GM23338 (cell line): Measurements from ENCODE around the gene TRIM24. TPM values are rescaled to one million over a fixed set of nuclear protein-coding genes. Genes with fewer than 3 reads are reported as not detected.

Source experiments
- ATAC-seq: fragments of 200-7000 bp; cut with Tn5 transposase; 3 replicates; pipeline ENCODE4 v1.9.1; 2020
- DNase-seq: peaks from one replicate; pipeline ENCODE4 v3.0.0-alpha.2; 2015; ENCODE audit warnings: low spot score
- H2AFZ ChIP-seq: fragments of 200-600 bp; sonication (generic); 2 replicates; pipeline ENCODE4 v1.8.0; 2016; ENCODE audit warnings: antibody characterized with exemption, mild to moderate bottlenecking, moderate library complexity
- H3F3A ChIP-seq: fragments of 200-600 bp; sonication (generic); replicated peaks from 2 replicates; pipeline ENCODE4 v1.8.0; 2017; ENCODE audit warnings: antibody characterized with exemption, mixed run types, low read depth
- H3K27ac ChIP-seq: fragments of 200-600 bp; sonication (generic); 2 replicates; pipeline ENCODE4 v1.6.1; 2016; ENCODE audit warnings: low read depth
- H3K27me3 ChIP-seq: fragments of 200-600 bp; sonication (generic); 2 replicates; pipeline ENCODE4 v1.8.0; 2016; ENCODE audit warnings: mild to moderate bottlenecking, mixed run types, moderate library complexity; ENCODE audit not compliant: insufficient read depth
- H3K36me3 ChIP-seq: fragments of 200-600 bp; sonication (generic); 2 replicates; pipeline ENCODE4 v1.8.0; 2016; ENCODE audit warnings: mild to moderate bottlenecking; ENCODE audit not compliant: insufficient read depth
- H3K4me1 ChIP-seq: fragments of 200-600 bp; sonication (generic); 2 replicates; pipeline ENCODE4 v1.8.0; 2016; ENCODE audit warnings: mild to moderate bottlenecking, moderate library complexity; ENCODE audit not compliant: insufficient read depth
- H3K4me2 ChIP-seq: fragments of 200-600 bp; sonication (generic); 2 replicates; pipeline ENCODE4 v1.7.1; 2017; ENCODE audit warnings: mixed run types
- H3K4me3 ChIP-seq: fragments of 200-600 bp; sonication (generic); 2 replicates; pipeline ENCODE4 v1.6.1; 2016; ENCODE audit warnings: mixed run types
- H3K79me2 ChIP-seq: fragments of 200-600 bp; sonication (generic); replicated peaks from 2 replicates; pipeline ENCODE4 v1.8.0; 2017; ENCODE audit warnings: mild to moderate bottlenecking; ENCODE audit not compliant: insufficient read depth
- H3K9me2 ChIP-seq: fragments of 200-600 bp; sonication (generic); 2 replicates; pipeline ENCODE4 v1.8.0; 2017; ENCODE audit not compliant: insufficient read depth
- H4K20me1 ChIP-seq: fragments of 200-600 bp; sonication (generic); replicated peaks from 2 replicates; pipeline ENCODE4 v1.8.0; 2017; ENCODE audit warnings: mild to moderate bottlenecking; ENCODE audit not compliant: insufficient read depth
- H3K27ac Mint-ChIP-seq: 2 replicates; pipeline ENCODE4 v1.8.0; 2020; ENCODE audit warnings: inconsistent platforms, mild to moderate bottlenecking, moderate library complexity, mixed read lengths
- H3K27me3 Mint-ChIP-seq: 3 replicates; pipeline ENCODE4 v1.8.0; 2022; ENCODE audit warnings: low read depth, mild to moderate bottlenecking, moderate library complexity, mixed read lengths, inconsistent platforms; ENCODE audit not compliant: insufficient read depth, poor library complexity
- H3K36me3 Mint-ChIP-seq: 3 replicates; pipeline ENCODE4 v1.8.0; 2021; ENCODE audit warnings: low read depth, mild to moderate bottlenecking, inconsistent platforms, moderate library complexity, mixed read lengths
- H3K4me1 Mint-ChIP-seq: 3 replicates; pipeline ENCODE4 v1.8.0; 2020; ENCODE audit warnings: mild to moderate bottlenecking, inconsistent platforms, mixed read lengths
- H3K4me3 Mint-ChIP-seq: 3 replicates; pipeline ENCODE4 v1.8.0; 2021; ENCODE audit warnings: moderate library complexity, mild to moderate bottlenecking, inconsistent platforms, mixed read lengths
- H3K9me3 Mint-ChIP-seq: 3 replicates; pipeline ENCODE4 v1.8.0; 2020; ENCODE audit warnings: moderate library complexity, mild to moderate bottlenecking, inconsistent platforms, mixed read lengths
- CTCF ChIP-seq, 2 experiments: fragments of 200-600 bp in 1 of 2; sonication (generic) in 1 of 2; conservative IDR thresholded peaks; 2 replicates each; pipeline versions ENCODE4 v1.5.1 to v1.6.1; 2016 to 2017; ENCODE audit warnings: antibody characterized with exemption in 2 of 2, low read depth in 2 of 2, mild to moderate bottlenecking in 2 of 2, moderate library complexity in 1 of 2
- JUNB ChIP-seq: IDR thresholded peaks from one replicate; pipeline ENCODE4 v1.6.1; 2016; ENCODE audit warnings: antibody characterized with exemption; ENCODE audit not compliant: unreplicated experiment
- POLR2AphosphoS5 ChIP-seq: IDR thresholded peaks from 2 replicates; pipeline ENCODE4 v1.6.1; 2016; ENCODE audit warnings: antibody characterized with exemption, low read depth
- REST ChIP-seq: IDR thresholded peaks from one replicate; pipeline ENCODE4 v1.6.1; 2018; ENCODE audit warnings: antibody characterized with exemption; ENCODE audit not compliant: unreplicated experiment
- ZNF331 ChIP-seq: fragments of 250-450 bp; sonication (Bioruptor Pico); IDR thresholded peaks from 2 replicates; pipeline ENCODE4 v1.5.0; 2020; ENCODE audit warnings: low read depth, mild to moderate bottlenecking, moderate library complexity
- ZNF462 ChIP-seq: fragments of 250-450 bp; sonication (Bioruptor Pico); IDR thresholded peaks from 2 replicates; pipeline ENCODE4 v1.5.0; 2020; ENCODE audit warnings: mild to moderate bottlenecking, moderate library complexity
- polyA plus RNA-seq: library from polyadenylated mRNA; unstranded; fragments of >200 nt; fragmentation: Nextera tagmentation; extraction: Ambion mirVana; gene quantifications from 2 replicates; pipeline ENCODE4 v1.2.1, GENCODE V29; 2016
- total RNA-seq: library from RNA; depleted of rRNA; stranded (reverse); fragments of >200 nt; shearing (Covaris generic); gene quantifications from 2 replicates; pipeline ENCODE4 v1.2.3, GENCODE V29; 2014

Gene TRIM24
- total and polyA plus RNA-seq, 2 experiments from 2014 or later: 67.0 to 120 TPM

- no peak for TF ChIP-seq ZNF462
- no peak for TF ChIP-seq ZNF331 (CRISPR knock-in tag)
- TF ChIP-seq REST: no peak
- no peak for TF ChIP-seq JUNB
These were observed 128.9 kb downstream of the TRIM24 start (continued) for GRCh38 chr7:138588986-138589385.

- H2AFZ ChIP-seq: no peak overlapping the region
- 0 out of 2 replicates have a peak, but pooled peaks cover 2% of the 10 kb centered on the region for H3F3A ChIP-seq
- TF ChIP-seq POLR2AphosphoS5 (peak; percentile 45), CTCF (conservative IDR thresholded peaks at IDR 0.05; ENCODE audit: low read depth in 2 of 2) (no peak)
- H3K4me3 Mint-ChIP-seq: no peak overlapping the region
- DNase-seq (peak; percentile 18), ATAC-seq (peak; percentile 22)
- peak overlapping the region; percentile 30 for H3K27ac ChIP-seq
- H3K27me3 ChIP-seq: no peaks in the 10 kb centered on the region
- H3K27ac Mint-ChIP-seq: no peak overlapping the region
- H3K9me2 ChIP-seq: no peaks in the 10 kb centered on the region
- H3K36me3 Mint-ChIP-seq: peaks cover 33% of the 10 kb centered on the region
- no peaks in the 10 kb centered on the region; the same call in 1 of the 2 replicates for H3K4me1 ChIP-seq
- H3K79me2 ChIP-seq: no peaks in the 10 kb centered on the region
- H3K36me3 ChIP-seq: peaks cover 10% of the 10 kb centered on the region; the same call in 1 of the 2 replicates
- peaks cover 10% of the 10 kb centered on the region for H3K27me3 Mint-ChIP-seq
- H3K4me3 ChIP-seq: no peak overlapping the region
- H4K20me1 ChIP-seq: no peaks in the 10 kb centered on the region
- H3K4me2 ChIP-seq: no peak overlapping the region
- no peaks in the 10 kb centered on the region for H3K9me3 Mint-ChIP-seq
- peaks cover 11% of the 10 kb centered on the region for H3K4me1 Mint-ChIP-seq
These were observed 130.1 kb downstream of the TRIM24 start for GRCh38 chr7:138590154-138590553.
